ENCODE data around the gene TPRG1.

DNA sequence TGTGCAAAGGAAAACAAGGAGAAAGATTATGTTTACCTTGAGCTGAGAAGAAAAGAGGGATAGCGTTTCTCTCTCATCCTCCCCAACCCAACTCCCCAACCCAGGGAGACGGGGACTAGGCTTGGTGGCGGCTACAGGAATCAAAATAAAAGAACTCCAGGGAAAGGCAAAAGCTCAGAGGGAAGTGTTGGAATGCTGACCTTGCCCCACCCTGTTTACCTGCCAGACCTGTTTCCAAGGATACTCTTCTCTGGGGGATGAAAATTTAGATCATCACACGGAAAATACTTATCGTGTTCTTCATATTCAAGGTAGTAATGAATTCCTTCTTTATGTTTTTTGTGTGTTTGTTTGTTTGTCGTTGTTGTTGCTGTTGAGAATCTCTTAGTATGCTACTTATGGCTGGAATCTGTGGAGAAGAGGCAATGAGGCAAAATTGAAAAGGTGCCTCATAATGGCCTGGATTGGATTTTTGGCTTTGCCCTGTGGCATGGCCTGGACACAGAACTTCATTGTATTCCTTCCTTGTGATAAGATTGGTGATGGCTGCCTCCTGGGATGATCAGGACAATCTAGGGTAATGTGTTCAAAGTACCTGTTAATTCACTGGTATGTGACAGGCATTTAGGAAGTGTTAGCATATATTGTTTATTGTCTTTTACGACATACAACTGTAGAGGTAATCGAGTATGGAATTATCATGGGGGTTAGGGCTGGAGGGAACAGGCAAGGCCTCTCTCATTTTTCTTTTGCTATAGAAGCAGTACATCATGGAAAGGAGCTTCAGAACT, 11.1 kb upstream of the TPRG1 start:
- TF ChIP-seq, protein P1, sequence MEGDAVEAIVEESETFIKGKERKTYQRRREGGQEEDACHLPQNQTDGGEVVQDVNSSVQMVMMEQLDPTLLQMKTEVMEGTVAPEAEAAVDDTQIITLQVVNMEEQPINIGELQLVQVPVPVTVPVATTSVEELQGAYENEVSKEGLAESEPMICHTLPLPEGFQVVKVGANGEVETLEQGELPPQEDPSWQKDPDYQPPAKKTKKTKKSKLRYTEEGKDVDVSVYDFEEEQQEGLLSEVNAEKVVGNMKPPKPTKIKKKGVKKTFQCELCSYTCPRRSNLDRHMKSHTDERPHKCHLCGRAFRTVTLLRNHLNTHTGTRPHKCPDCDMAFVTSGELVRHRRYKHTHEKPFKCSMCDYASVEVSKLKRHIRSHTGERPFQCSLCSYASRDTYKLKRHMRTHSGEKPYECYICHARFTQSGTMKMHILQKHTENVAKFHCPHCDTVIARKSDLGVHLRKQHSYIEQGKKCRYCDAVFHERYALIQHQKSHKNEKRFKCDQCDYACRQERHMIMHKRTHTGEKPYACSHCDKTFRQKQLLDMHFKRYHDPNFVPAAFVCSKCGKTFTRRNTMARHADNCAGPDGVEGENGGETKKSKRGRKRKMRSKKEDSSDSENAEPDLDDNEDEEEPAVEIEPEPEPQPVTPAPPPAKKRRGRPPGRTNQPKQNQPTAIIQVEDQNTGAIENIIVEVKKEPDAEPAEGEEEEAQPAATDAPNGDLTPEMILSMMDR (IDR thresholded peaks at IDR 0.05) = no peak
- TF ChIP-seq POLR2A (IDR thresholded peaks at IDR 0.05) = no peak

Data from Peyer's patch (tissue), 4 donors.